HL-60 (cell line): Measurements from ENCODE around the gene IGF2R.
"Not testable (repeated sequence)": the region's sequence is repeated elsewhere in the genome, so short reads cannot be mapped to it uniquely, and the experiment has no call there.

ENCODE experiments used
- DNase-seq, 2 experiments: peaks; one replicate each; pipeline ENCODE4 v3.0.0-alpha.2; 2010 to 2020; ENCODE audit warnings: low read depth in 1 of 2, low spot score in 1 of 2
- H3K27ac ChIP-seq: fragments of 250-450 bp; sonication (Bioruptor Pico); replicated peaks from 2 replicates; pipeline ENCODE4 v1.5.1; 2020; ENCODE audit warnings: mild to moderate bottlenecking, moderate library complexity
- H3K27me3 ChIP-seq: fragments of 250-450 bp; sonication (Bioruptor Pico); 2 replicates; pipeline ENCODE4 v1.5.1; 2021; ENCODE audit warnings: mild to moderate bottlenecking, moderate library complexity; ENCODE audit not compliant: insufficient read depth, poor library complexity, severe bottlenecking
- H3K4me3 ChIP-seq: replicated peaks from 2 replicates; pipeline ENCODE4 v1.5.1; 2011; ENCODE audit warnings: mild to moderate bottlenecking, control low read depth, low read length; ENCODE audit not compliant: insufficient read depth
- CTCF ChIP-seq: IDR thresholded peaks from one replicate; pipeline ENCODE4 v1.5.1; 2011; ENCODE audit warnings: low read length, control low read depth, inconsistent platforms; ENCODE audit not compliant: insufficient read depth
- GABPA ChIP-seq: IDR thresholded peaks from 2 replicates; pipeline ENCODE4 v1.6.1; 2012; ENCODE audit warnings: low read depth
- POLR2AphosphoS5 ChIP-seq: IDR thresholded peaks from 2 replicates; pipeline ENCODE4 v1.6.1; 2012; ENCODE audit warnings: low read depth
- REST ChIP-seq: IDR thresholded peaks from 2 replicates; pipeline ENCODE4 v1.6.1; 2012; ENCODE audit warnings: low read depth; ENCODE audit not compliant: insufficient replicate concordance
- SPI1 ChIP-seq: IDR thresholded peaks from 2 replicates; pipeline ENCODE4 v1.6.1; 2012; ENCODE audit warnings: low read depth, mild to moderate bottlenecking, borderline replicate concordance

Gene IGF2R

GRCh38 chr6:160088784-160089533 is 120.1 kb downstream of the IGF2R start:
- no peak overlapping the region for H3K27ac ChIP-seq
- no peak for DNase-seq
- H3K4me3 ChIP-seq: no peak overlapping the region
- H3K27me3 ChIP-seq: no peaks in the 10 kb centered on the region
- TF ChIP-seq SPI1: no peak

- H3K4me3 ChIP-seq: no peak overlapping the region
- DNase-seq: no peak
- H3K27ac ChIP-seq: no peak overlapping the region
- no peaks in the 10 kb centered on the region for H3K27me3 ChIP-seq
- TF ChIP-seq REST (no peak), GABPA (no peak), CTCF (no peak), POLR2AphosphoS5 (no peak), SPI1 (no peak)
Observed at GRCh38 chr6:160089534-160089897, 120.6 kb downstream of the IGF2R start.

GRCh38 chr6:160090442-160091239 is 121.8 kb downstream of the IGF2R start:
- not testable (repeated sequence) for H3K4me3 ChIP-seq, DNase-seq, H3K27me3 ChIP-seq, H3K27ac ChIP-seq

GRCh38 chr6:160092176-160092575 is 123.3 kb downstream of the IGF2R start:
- DNase-seq, H3K4me3 ChIP-seq, H3K27ac ChIP-seq, H3K27me3 ChIP-seq: not testable (repeated sequence)

GRCh38 chr6:160092602-160093001 is 123.7 kb downstream of the IGF2R start:
- Histone ChIP-seq H3K4me3 (no peak overlapping the region), H3K27ac (no peak overlapping the region), H3K27me3 (no peaks in the 10 kb centered on the region)
- no peak for TF ChIP-seq GABPA
- no peak for TF ChIP-seq POLR2AphosphoS5
- no peak for TF ChIP-seq SPI1
- TF ChIP-seq CTCF: no peak
- TF ChIP-seq REST: no peak
- DNase-seq: no peak
